NCI-H1417 treated with DMSO at 0.1 percent for 48 hours (cell line): Measurements from ENCODE around the gene GLRX5.

ENCODE experiments used
- DNase-seq: peaks from one replicate; lab custom pipeline; 2025; lab: John Stamatoyannopoulos, UW

The GLRX5 gene

DNA sequence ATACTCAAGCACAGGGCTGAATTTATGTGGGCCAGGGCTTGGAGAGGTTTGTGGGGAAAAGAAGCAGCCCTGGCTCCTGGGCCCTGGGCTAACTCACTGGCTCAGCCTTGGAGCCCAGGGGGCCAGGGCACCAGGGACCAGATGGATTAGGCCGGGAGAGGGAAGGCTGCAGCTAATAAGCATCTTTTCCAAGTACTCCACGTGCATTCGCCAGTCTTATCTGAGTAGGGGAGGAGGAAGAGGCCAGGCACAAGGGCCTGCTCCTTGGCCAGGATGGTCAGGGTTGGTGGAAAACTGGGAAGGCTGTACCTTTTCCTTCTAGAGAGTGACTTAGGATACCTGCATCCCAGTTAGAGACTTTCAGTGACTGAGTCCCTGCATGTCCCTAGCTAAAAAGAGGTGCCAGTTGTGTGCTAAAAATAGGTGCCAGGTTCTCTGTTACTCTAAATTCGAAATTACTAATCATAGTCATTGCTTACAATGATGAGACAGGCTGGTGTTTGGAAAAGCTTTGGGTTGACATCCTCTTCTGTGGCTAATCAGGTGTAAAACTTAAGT is 1.3 kb downstream of the GLRX5 start:
- no peak for DNase-seq

GRCh38 chr14:95536671-95537070 is 1.8 kb downstream of the GLRX5 start:
- no peak for DNase-seq

- DNase-seq: no peak
These were observed 2.6 kb downstream of the GLRX5 start for GRCh38 chr14:95537298-95538089.

DNA sequence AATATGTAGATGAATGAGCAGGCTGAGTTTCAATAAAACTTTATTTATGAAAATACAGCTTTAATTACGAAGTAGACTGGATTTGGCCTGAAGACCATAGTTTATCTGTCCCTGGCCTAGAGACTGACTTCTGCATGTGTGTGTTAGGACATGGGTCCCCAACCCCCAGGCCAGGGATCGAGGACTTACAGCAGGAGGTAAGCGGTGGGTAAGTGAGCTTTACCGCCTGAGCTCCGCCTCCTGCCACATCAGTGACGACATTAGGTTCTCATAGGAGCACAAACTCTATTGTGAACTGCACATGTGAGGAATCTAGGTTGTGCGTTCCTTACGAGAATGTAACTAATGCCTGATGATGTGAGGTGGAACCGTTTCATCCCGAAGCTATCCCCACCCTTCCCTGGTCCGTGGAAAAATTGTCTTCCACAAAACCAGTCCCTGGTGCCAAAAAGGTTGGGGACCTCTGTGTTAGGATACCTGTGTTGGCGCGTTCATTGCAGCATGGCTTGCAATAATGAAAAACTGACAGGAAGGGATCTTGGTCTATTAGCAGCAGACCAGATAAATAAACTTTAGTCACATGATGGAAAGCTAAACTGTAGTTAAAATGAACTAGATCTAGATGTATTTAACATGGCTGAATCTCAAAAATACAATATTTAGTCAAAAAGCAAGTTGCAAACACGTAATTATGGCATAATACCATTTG is 4.1 kb downstream of the GLRX5 start:
- no peak for DNase-seq

DNA sequence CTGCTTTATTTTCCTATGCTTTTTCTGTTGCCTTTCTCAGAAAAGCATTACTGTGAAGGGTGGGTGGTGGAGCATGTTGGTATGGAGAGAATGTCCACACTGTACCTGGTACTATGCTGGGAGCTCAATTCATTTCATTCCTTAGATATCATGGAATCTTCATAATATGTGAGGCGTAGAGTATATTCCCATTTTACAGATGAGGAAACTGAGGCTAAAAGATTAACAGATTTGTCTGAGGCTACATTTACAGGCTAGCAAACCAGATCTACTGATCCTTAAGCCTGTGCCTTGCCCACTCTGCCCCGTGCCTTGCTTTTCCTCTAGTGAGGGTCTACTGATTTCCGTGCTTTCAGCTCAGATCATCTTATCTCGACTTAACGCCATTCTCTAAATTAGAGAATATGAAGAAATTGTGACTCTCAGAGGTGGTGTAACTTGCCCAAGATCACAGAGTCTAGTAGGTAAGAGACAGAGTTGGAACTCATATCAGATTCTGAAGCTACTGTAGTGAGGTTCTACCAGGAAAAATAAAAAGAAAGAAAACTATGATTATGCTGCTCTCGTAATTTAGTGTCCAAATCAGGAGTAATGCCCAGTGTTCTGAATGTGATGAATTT is 5.5 kb downstream of the GLRX5 start:
- DNase-seq: no peak

DNA sequence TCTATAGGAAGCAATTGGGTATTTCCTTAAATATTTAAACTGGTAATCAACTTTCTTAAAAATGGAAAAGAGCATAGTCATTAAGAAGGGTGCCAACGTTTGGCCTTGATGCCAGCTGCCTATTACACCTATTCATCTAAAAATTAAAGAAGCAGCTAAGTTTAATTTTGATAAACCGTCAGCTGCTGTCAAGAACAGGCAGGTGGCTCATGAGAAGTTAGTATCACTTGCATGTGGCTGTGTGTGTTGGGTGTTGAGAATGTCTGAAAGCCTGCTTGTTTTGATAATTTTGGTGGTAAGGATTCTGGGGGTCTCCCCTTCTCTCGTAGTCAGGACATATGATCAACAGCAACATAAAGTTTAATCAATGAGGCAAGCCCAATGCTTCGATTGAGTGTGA is 6.5 kb downstream of the GLRX5 start:
- no peak for DNase-seq

GRCh38 chr14:95541932-95542930 is 7.4 kb downstream of the GLRX5 start:
- no peak for DNase-seq

DNA sequence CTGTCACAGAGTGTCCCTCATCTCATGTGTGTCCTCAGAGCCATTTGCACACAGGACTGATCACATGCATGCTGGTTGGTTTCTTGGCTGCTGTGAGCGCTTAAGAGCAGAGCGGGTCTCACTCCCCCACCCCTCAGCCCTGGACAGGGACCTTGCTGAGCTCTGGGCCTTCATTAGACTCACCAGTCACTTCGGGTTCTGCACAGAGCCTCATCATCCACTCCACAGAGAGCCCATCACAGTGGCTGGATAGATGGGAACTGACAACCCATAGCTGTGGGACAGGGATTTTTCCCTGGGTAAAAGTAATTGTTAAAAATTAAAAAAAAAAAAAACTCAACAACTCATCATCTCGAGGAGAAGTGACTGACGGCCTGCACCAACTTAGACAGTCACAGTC is 8.2 kb downstream of the GLRX5 start:
- DNase-seq: no peak

DNA sequence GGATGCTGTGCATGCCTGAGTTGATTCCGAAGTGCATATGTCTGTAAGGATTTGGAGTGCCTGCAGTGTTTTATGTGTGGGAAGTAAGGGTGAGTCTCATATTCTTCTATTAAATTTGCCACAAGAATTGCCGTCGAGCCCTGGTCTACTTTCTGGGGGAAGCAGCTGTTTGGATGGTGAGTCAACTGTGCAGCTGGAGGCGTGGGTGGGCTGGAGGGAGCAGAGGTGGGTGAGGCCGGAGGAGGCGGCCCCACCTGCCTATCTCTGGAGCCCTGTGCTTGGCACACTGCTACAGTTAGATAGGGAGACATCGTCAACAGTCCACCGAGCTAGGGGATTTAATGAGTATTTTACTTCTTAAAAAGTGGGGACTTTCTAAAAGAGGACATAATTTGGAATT is 9.7 kb downstream of the GLRX5 start:
- DNase-seq: no peak

DNA sequence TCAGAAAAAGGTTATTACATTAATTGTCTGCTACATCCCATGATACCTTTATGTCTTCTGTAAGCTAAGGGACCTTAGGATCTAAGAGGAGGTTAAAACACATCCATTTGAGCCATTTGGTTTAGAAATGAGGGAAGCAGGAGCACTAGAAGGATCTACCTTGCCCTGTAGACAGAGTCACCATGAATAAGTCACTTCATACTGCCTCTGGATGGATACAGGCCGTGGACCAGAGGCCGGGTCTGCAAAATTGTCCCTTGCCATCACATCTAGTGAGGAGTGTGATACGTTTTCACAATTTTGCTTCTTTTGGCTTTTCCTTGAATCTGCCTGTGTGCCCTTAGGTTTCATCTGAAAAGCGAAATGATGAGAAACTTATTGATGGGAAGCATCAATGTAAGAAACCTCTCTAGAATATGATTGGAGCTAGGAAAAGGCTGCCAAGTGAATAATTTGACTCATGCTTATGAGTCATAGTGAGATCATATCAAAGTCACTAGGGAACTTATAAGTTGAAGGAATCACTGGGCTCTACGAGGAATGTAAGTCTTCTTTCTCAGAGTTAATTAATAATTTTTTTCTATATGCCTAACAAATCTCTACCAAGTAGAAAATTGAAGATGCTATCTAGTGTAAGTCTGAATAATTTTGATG is 10.8 kb downstream of the GLRX5 start:
- DNase-seq: no peak

GRCh38 chr14:95547272-95547625 is 12.4 kb downstream of the GLRX5 start:
- no peak for DNase-seq

DNA sequence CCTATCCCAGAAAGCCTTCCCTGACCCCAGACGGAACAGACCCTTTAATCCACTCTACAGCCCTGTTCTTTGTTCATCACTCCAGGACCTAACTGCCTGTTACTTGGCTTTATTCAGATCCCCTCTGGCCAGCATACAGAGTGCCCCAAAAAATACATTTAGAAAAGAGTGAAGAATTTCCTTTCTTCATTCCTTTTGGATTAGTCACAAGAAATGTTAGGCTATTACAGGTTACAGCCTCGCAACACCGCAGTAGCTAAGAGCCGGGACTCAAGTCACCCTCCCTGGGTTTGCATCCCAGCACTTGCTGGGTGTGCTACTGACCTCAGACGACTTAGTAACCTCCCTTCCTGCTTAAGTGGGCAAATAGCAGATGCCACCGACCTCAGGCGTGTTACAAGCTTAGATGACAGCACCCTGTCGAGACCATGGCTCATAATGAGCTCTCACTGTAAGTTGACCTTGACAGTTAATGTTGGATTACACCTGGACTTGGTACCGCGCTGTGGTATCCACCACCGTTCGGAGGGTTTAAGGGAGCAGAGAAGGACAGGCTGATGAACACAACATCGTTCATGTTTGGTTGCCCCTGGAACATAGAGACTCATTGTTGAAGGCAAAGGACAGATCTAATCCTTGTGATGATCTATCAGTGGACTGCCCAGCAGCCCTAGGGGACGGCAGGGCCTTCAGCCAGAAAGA is 12.9 kb downstream of the GLRX5 start:
- DNase-seq: no peak

DNA sequence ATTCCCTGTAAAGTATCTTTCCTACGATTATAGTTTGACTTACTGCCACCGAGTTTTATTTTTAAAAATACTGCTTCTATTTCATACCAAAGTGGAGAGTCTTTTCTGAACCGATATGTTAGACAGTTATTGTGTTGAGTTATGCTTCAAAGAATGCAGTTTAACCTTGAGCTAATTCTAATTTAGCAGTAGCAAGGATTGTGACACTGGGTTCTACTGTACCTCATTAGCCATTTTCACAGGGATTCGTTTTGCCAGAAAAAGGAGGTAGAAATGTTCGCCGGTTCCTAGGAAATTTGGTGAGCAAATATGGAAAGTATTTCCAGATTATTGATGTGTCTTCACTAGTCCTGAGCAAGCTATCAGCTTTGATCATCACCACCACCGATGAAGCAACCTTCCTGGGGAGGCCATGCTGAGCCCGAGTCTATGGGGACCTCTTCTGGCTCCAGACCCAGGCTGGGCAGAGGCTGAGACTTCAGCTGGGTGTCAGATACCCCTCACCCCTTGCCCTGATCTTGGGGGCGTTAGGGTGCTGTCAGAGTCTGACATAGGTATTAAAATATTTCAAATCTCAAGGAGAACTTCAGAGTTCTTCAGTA is 13.6 kb downstream of the GLRX5 start:
- no peak for DNase-seq

- DNase-seq: no peak
These were observed 15.1 kb downstream of the GLRX5 start for GRCh38 chr14:95549656-95550585.

DNA sequence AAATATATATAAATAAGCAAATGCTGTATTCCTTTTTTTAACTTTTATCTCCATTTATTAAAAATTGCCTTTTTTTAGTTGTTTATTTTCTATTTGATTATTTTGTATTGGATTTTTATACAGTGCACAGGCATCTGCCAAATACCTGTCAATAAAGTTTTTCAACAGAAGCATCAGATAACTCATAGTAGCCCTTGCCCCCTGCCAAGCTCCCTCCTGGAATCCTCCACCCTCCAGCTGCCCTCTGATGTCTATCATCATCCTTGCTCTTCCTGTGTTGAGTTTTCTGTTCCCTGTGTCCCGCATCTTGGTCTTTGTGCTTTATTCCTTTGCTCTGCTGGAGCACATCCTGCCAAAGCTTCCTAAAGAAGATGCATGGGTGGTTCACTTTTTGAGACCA is 16.6 kb downstream of the GLRX5 start:
- DNase-seq: no peak

GRCh38 chr14:95553141-95553540 is 18.3 kb downstream of the GLRX5 start:
- DNase-seq: no peak

GRCh38 chr14:95555053-95555452 is 20.2 kb downstream of the GLRX5 start:
- no peak for DNase-seq

DNA sequence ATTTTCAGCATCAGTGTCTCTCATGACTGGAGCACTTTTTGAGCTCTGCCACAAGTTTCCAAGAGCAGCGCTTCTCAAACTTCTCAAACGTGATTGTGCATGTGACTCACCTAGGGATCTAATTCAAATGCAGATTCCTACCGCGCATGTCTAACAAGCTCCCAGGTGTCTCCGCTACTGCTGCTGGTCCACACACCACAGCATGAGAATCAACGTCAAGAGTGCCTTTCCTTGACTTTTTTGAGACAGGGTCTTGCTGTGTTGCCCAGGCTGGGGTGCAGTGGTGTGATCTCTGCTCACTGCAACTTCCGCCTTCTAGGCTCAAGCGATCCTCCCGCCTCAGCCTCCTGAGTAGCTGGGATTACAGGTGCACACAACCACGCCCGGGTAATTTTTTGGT is 22.4 kb downstream of the GLRX5 start:
- no peak for DNase-seq

DNA sequence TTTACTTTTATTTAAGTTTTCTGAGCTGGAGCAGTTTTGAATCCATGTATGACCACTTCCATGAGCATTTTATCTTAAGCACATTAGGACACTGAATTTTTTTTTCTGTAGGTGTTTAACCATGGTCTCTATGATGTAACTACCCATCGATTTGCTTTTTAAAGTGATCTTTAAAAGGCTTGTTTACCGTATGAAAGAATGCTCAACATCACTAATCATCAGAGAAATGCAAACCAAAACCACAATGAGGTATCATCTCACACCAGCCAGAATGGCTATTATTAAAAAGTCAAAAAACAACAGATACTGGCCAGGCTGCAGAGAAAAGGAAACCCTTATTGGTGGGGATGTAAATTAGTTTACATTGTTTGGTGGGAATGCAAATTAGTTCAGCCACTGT is 23.0 kb downstream of the GLRX5 start:
- DNase-seq: no peak
